Left ventricle myocardium inferior (tissue), 1 donor: ENCODE measurements around the gene TMED1. TPM values are rescaled to one million over a fixed set of nuclear protein-coding genes. Genes with fewer than 3 reads are reported as not detected.

Source experiments
- DNase-seq: peaks from one replicate; pipeline ENCODE4 v3.0.0-alpha.2; 2020
- H3K27ac ChIP-seq: fragments of 200-600 bp; replicated peaks from 2 replicates; pipeline ENCODE4 v1.8.0; 2021
- H3K27me3 ChIP-seq: fragments of 200-600 bp; 2 replicates; pipeline ENCODE4 v1.8.0; 2021; ENCODE audit warnings: low read depth
- H3K36me3 ChIP-seq: fragments of 200-600 bp; 2 replicates; pipeline ENCODE4 v1.8.0; 2021
- H3K4me1 ChIP-seq: fragments of 200-600 bp; 2 replicates; pipeline ENCODE4 v1.8.0; 2021
- H3K4me3 ChIP-seq: fragments of 200-600 bp; 2 replicates; pipeline ENCODE4 v1.8.0; 2021; ENCODE audit warnings: mild to moderate bottlenecking, moderate library complexity
- H3K9me3 ChIP-seq: fragments of 200-600 bp; replicated peaks from 2 replicates; pipeline ENCODE4 v1.8.0; 2021
- CTCF ChIP-seq: fragments of 200-600 bp; IDR thresholded peaks from 2 replicates; pipeline ENCODE4 v1.8.0; 2021; ENCODE audit warnings: antibody characterized with exemption, mild to moderate bottlenecking, borderline replicate concordance
- intact Hi-C: fragments of 100-400 bp; cut with micrococcal nuclease; formaldehyde crosslinking; loops from one replicate; pipeline ENCODE4 v1.11.0; 2022
- microRNA-seq: library from miRNA; unstranded; fragments of <30 nt; microRNA quantifications from one replicate; pipeline ENCODE4 v1.2.0, GENCODE V29; 2020
- total RNA-seq: library from RNA; stranded (reverse); fragmentation: NEBNext Ultra II Directional; extraction: Animal tissue kit (Norgen Biotek cat#: 25700); gene quantifications from one replicate; pipeline ENCODE4 v1.2.1, GENCODE V29; 2021
- donor health status: DM: no; HTN: yes; CAD: no; lungs with severe emphysema.

TMED1 gene
- total RNA-seq, 1 donor from 2014 or later, result 32.9 TPM

GRCh38 chr19:10789866-10790265 lies 46.1 kb downstream of the TMED1 start:
- TF ChIP-seq CTCF, result no peak
- Histone ChIP-seq H3K27ac (no peak overlapping the region), H3K27me3 (no peaks in the 10 kb centered on the region), H3K9me3 (no peaks in the 10 kb centered on the region), H3K4me3 (no peak overlapping the region), H3K36me3 (peaks cover 99% of the 10 kb centered on the region), H3K4me1 (peaks cover 2% of the 10 kb centered on the region)
- intact Hi-C loops, result no loop called here
- DNase-seq, result no peak

DNA sequence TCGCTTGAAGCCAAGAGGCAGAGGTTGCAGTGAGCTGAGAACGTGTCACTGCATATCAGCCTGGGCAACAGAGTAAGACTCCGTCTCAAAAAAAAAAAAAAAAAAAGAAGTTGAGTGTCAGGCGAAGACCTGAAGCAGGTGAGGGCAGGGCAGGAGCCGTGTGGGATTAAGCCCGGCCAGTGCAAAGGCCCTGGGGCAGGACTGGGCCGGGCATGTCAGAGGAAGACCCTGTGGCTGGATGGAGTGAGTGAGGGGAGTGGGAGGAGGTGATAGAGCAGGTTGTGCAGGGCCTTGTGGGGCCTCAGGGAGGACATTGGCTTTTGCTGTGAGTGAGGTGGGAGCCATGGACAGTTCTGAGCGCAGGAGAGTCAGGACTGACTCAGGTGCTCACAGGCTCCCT lies 47.9 kb downstream of the TMED1 start:
- intact Hi-C loops, result no loop called here
- Histone ChIP-seq H3K27ac (no peak overlapping the region), H3K36me3 (peaks cover 99% of the 10 kb centered on the region)

GRCh38 chr19:10784257-10784656 lies 51.8 kb downstream of the TMED1 start:
- no peak overlapping the region for H3K4me3 ChIP-seq
- intact Hi-C loops, result no loop called here
- no peaks in the 10 kb centered on the region for H3K9me3 ChIP-seq
- no peak for TF ChIP-seq CTCF
- no peaks in the 10 kb centered on the region for H3K27me3 ChIP-seq
- H3K27ac ChIP-seq, result peak overlapping the region; percentile 74
- DNase-seq, result peak; percentile 43
- H3K4me1 ChIP-seq, result peaks cover 54% of the 10 kb centered on the region
- H3K36me3 ChIP-seq, result peaks cover 94% of the 10 kb centered on the region

More for the DNA sequence above, 47.9 kb downstream of the TMED1 start:
- TF ChIP-seq CTCF, result no peak
- H3K9me3 ChIP-seq, result no peaks in the 10 kb centered on the region
- peaks cover 19% of the 10 kb centered on the region for H3K4me1 ChIP-seq
- no peak for DNase-seq
- H3K4me3 ChIP-seq, result no peak overlapping the region
- no peaks in the 10 kb centered on the region for H3K27me3 ChIP-seq

DNA sequence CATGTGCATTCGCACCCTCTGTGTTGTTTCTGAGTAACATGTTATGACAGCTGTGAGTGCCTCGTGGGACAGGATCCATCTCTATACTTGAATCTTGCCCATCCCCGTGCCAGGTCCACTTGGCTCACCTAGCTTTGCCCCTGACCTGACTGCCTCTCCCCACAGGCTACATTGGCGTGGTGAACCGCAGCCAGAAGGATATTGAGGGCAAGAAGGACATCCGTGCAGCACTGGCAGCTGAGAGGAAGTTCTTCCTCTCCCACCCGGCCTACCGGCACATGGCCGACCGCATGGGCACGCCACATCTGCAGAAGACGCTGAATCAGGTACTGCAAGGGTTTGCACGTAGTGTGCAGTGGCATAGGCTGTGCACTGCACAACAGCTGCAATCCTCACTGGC lies 53.2 kb downstream of the TMED1 start:
- peak; percentile 74 for DNase-seq
- H3K4me1 ChIP-seq, result peaks cover 56% of the 10 kb centered on the region
- no peak overlapping the region for H3K4me3 ChIP-seq
- peaks cover 93% of the 10 kb centered on the region for H3K36me3 ChIP-seq
- no peak for TF ChIP-seq CTCF
- H3K27ac ChIP-seq, result peak overlapping the region; percentile 74
- no peaks in the 10 kb centered on the region for H3K27me3 ChIP-seq
- intact Hi-C loops, result no loop called here
- no peaks in the 10 kb centered on the region for H3K9me3 ChIP-seq

Small RNA genes lying within 50 kb of the gene (microRNA-seq; reads per million reads assigned to microRNA genes)
- gene MIR199A1, result 1.6 reads per million
- gene MIR6793, result not detected

Other genes with a start within 250 kb of the TMED1 start
- not detected for gene AP1M2, start 248.9 kb downstream of the TMED1 start, total RNA-seq
- 74.2 TPM for gene SLC44A2, start 210.7 kb downstream of the TMED1 start, total RNA-seq
- 106 TPM for gene ILF3, start 181.9 kb downstream of the TMED1 start, total RNA-seq
- gene QTRT1, start 134.8 kb downstream of the TMED1 start, total RNA-seq, result 30.5 TPM
- gene DNM2, start 118.1 kb downstream of the TMED1 start, total RNA-seq, result 156 TPM
- 0.47 TPM for gene C19orf38, start 12.2 kb upstream of the TMED1 start, total RNA-seq
- 27.2 TPM for gene CARM1, start 35.3 kb upstream of the TMED1 start, total RNA-seq
- 13.1 TPM for gene YIPF2, start 92.4 kb upstream of the TMED1 start, total RNA-seq
- 12.4 TPM for gene TIMM29, start 92.6 kb upstream of the TMED1 start, total RNA-seq
- gene SMARCA4, start 124.8 kb upstream of the TMED1 start, total RNA-seq, result 38.8 TPM